Jurkat, Clone E6-1 (cell line): ENCODE measurements around the gene NEUROG2.
"Not testable (repeated sequence)": the region's sequence is repeated elsewhere in the genome, so short reads cannot be mapped to it uniquely, and the experiment has no call there.

Experiments
- DNase-seq: peaks from one replicate; pipeline ENCODE4 v3.0.0-alpha.2; 2011; ENCODE audit warnings: low read depth, low spot score
- H3K4me3 ChIP-seq: 2 replicates; pipeline ENCODE4 v1.5.1; 2011; ENCODE audit warnings: mild to moderate bottlenecking, low read length, control low read depth, moderate library complexity

NEUROG2 gene

GRCh38 chr4:112523008-112523721 is 7.2 kb upstream of the NEUROG2 start:
- peak; percentile 54 for DNase-seq

GRCh38 chr4:112522431-112522830 is 6.5 kb upstream of the NEUROG2 start:
- not testable (repeated sequence) for H3K4me3 ChIP-seq, DNase-seq

More at GRCh38 chr4:112523008-112523721, 7.2 kb upstream of the NEUROG2 start:
- H3K4me3 ChIP-seq = peak overlapping the region; percentile 56

GRCh38 chr4:112521123-112522023 is 5.4 kb upstream of the NEUROG2 start:
- no peak for DNase-seq
- H3K4me3 ChIP-seq = no peak overlapping the region

- no peak overlapping the region for H3K4me3 ChIP-seq
- no peak for DNase-seq
Observed at GRCh38 chr4:112520598-112521122, 4.7 kb upstream of the NEUROG2 start.

GRCh38 chr4:112519689-112520597 is 4.0 kb upstream of the NEUROG2 start:
- H3K4me3 ChIP-seq = no peak overlapping the region
- no peak for DNase-seq

- no peak overlapping the region for H3K4me3 ChIP-seq
- DNase-seq = no peak
Observed at GRCh38 chr4:112518675-112519074, 2.7 kb upstream of the NEUROG2 start.

GRCh38 chr4:112517911-112518310 is 1.9 kb upstream of the NEUROG2 start:
- no peak for DNase-seq

GRCh38 chr4:112517067-112517634 is 1.2 kb upstream of the NEUROG2 start:
- H3K4me3 ChIP-seq = no peak overlapping the region
- DNase-seq = no peak

More at GRCh38 chr4:112517911-112518310, 1.9 kb upstream of the NEUROG2 start:
- no peak overlapping the region for H3K4me3 ChIP-seq

- no peak overlapping the region for H3K4me3 ChIP-seq
Observed at GRCh38 chr4:112516471-112517066, 589 bp upstream of the NEUROG2 start.

GRCh38 chr4:112515198-112516065 is 548 bp downstream of the NEUROG2 start:
- DNase-seq = peak; percentile 11

More at GRCh38 chr4:112516471-112517066, 589 bp upstream of the NEUROG2 start:
- no peak for DNase-seq

GRCh38 chr4:112514647-112515197 is 1.3 kb downstream of the NEUROG2 start:
- DNase-seq = no peak
- H3K4me3 ChIP-seq = peak overlapping the region; percentile 58

More at GRCh38 chr4:112515198-112516065, 548 bp downstream of the NEUROG2 start:
- H3K4me3 ChIP-seq = peak overlapping the region; percentile 58

GRCh38 chr4:112513971-112514646 is 1.9 kb downstream of the NEUROG2 start:
- H3K4me3 ChIP-seq = peak overlapping the region; percentile 58
- no peak for DNase-seq

- H3K4me3 ChIP-seq = no peak overlapping the region
- DNase-seq = no peak
Observed at GRCh38 chr4:112511803-112512118, 4.2 kb downstream of the NEUROG2 start.

GRCh38 chr4:112511093-112511802 is 4.7 kb downstream of the NEUROG2 start:
- no peak for DNase-seq
- H3K4me3 ChIP-seq = no peak overlapping the region

GRCh38 chr4:112510291-112511092 is 5.5 kb downstream of the NEUROG2 start:
- no peak for DNase-seq

More at GRCh38 chr4:112510291-112511092, 5.5 kb downstream of the NEUROG2 start:
- no peak overlapping the region for H3K4me3 ChIP-seq
